NCI-H345 treated with DMSO at 0.1 percent for 48 hours (cell line): Measurements from ENCODE around the gene RFPL1.
A peak's percentile ranks its signal among the peaks of the same experiment; 100 is the strongest.
"Not testable (repeated sequence)": the region's sequence is repeated elsewhere in the genome, so short reads cannot be mapped to it uniquely, and the experiment has no call there.

Source experiments
- DNase-seq: peaks from one replicate; lab custom pipeline; 2025; ENCODE audit not compliant: unreplicated experiment; lab: John Stamatoyannopoulos, UW

The RFPL1 gene

GRCh38 chr22:29438283-29438682 lies at the start of gene RFPL1:
Gene RFPL1 (plus strand): TSS chr22:29438583.
- DNase-seq = not testable (repeated sequence)

DNA sequence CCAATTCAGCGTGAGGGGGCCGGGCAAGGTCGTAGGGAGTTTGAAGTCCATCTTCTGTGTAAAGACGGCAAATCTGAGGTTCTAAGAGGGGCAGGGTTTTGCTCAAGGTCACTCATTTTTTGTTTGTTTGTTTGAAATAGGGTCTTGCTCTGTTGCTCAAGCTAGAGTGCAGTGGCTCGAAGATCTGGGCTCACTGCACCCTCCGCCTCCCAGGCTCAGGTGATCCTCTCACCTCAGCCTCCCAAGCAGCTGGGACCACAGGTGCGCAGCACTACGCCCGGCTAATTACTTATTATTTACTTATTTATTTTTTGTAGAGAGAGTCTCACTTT lies 49.7 kb upstream of the RFPL1 start:
- DNase-seq = no peak

GRCh38 chr22:29390270-29390669 lies 48.1 kb upstream of the RFPL1 start:
- DNase-seq = no peak

DNA sequence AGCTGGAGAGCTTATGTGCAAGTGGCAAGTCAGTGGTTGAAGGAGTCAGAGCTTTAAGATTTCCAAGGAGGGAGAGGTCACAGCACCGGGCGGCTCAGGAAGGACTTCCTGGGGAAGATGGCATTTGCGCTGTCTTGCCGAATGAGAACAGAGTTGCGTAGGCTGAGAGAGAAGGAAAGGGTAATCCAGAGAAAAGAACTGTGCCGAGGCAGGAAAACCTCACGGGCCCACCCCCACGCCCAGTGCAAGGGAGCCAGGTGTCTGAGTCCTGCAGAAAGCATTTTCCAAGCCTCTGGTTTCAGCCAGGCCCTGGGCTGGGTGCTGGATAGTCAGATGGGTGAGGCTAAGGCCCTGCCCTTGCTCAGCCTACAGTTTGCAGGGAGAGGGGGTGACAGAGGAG lies 46.8 kb upstream of the RFPL1 start:
- no peak for DNase-seq

DNA sequence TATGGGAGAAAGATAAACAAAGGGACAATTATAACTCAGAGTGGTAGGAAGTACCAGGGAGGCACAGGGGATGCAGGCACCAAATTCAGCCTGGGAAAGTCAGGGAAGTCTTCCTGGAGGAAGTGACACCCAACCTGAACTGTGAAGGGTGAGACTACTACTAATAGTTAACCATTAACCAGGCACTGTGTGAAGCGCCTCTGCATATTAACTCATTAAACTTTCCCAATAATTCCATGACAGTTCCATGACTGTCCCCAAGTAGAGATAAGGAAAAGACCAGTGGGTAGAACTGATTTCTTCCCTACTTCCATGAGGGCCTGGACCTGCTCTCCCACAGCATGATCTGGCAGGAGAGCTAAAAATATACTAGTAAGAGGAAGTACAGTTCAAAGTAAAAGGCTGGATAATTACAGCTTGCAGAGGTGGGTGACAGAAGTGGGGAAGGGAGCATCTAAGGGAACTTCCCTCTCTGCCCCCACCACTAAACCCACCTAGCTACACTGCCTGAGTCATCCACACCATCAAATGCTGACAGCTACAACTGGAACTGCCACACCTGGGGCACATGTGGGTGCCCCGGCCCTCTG lies 45.3 kb upstream of the RFPL1 start:
- DNase-seq = no peak

GRCh38 chr22:29394931-29395581 lies 43.3 kb upstream of the RFPL1 start:
- DNase-seq = peak; percentile 48

GRCh38 chr22:29396126-29396525 lies 42.3 kb upstream of the RFPL1 start:
- no peak for DNase-seq

- DNase-seq = no peak
Observed at GRCh38 chr22:29397791-29398190, 40.6 kb upstream of the RFPL1 start.

- DNase-seq = no peak
Observed at GRCh38 chr22:29400576-29400975, 37.8 kb upstream of the RFPL1 start.

DNA sequence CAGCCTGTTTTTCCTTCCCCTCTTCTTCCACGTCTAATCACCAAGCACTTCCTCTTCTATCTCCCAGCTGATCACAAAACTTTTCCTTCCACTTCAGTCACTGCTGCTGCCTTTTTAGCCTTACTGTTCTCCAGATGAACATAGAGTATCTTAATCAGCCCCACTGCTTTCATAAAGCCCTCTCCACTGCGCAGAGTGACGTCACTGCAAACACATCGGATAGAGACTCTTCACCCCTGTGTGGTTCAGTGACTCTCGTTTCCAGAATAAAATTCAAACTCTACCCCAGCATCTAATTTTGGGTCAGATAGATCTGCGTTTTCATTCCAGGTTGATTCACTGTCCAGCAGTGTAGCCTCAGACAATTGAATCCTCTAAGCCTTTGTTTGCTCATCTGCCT lies 36.8 kb upstream of the RFPL1 start:
- DNase-seq = not testable (repeated sequence)

GRCh38 chr22:29408940-29409339 lies 29.4 kb upstream of the RFPL1 start:
- DNase-seq = no peak

GRCh38 chr22:29411569-29412211 lies 26.7 kb upstream of the RFPL1 start:
- not testable (repeated sequence) for DNase-seq

GRCh38 chr22:29412772-29413171 lies 25.6 kb upstream of the RFPL1 start:
- not testable (repeated sequence) for DNase-seq

DNA sequence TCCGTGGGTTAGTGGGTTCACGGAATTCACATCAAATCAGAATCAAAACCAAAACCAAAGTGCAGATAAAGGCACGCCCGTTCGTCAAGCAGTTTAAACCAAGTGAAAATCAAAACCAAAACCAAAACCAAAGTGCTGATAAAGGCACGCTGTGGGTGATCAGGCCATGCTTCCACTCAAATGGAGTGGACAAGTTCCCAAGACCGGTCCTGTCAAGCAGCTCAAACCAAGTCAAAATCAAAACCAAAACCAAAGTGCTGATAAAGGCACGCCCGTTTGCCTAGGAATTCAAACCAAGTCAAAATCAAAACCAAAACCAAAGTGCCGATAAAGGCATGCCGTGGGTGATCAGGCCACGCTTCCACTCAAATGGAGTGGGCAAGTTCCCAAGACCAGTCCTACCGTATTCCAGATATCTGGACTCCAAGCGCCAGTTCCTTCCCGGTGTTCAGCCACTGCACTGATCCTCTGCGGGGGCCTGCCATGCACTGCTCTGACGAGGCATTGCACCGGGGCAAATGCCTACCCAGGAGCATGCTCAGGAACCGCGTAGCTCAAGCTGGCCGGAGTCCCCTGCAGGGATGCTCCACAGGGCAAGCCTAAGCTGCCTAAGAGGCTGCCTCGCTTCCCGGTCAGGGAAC lies 23.3 kb upstream of the RFPL1 start:
- DNase-seq = not testable (repeated sequence)

DNA sequence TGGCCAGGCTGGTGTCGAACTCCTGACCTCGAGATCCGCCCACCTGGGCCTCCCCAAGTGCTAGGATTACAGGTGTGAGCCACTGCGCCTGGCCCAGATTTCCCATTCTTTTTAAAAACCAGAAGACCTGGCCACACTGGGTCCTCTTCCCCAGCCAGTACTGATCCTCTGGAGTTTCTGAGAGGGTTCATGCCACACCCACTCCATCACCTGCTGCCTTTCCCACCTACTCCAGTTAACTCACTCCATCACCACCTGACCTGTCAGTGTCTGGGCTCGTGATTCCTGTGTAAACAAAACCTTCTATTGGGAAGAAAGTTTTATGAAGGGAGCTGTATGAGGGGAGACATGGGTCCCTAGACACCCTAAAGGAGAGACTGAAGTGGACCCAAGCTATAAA lies 19.7 kb upstream of the RFPL1 start:
- not testable (repeated sequence) for DNase-seq

- DNase-seq = no peak
Observed at GRCh38 chr22:29426476-29426875, 11.9 kb upstream of the RFPL1 start.

- DNase-seq = no peak
Observed at GRCh38 chr22:29427176-29427760, 11.1 kb upstream of the RFPL1 start.

DNA sequence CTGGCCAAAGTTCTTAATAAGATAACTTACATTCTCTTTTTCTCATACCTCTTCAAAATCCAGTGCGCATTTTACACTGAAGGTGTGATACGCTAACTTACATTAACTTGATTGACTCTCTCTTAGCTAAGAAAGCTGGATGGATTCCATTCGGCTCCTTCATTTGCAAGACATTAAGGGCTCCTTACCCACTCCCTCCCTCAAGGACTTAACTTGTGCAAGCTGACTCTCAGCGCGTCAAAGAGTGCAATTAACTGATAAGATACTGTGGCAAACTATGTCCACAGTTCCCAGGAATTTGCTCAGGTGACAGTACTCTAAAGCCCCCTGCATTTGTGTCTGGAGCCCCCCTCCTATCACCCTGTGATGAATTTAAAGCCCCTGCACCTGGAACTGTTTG lies 6.4 kb upstream of the RFPL1 start:
- DNase-seq = no peak

GRCh38 chr22:29433856-29434255 lies 4.5 kb upstream of the RFPL1 start:
- no peak for DNase-seq

GRCh38 chr22:29434288-29434687 lies 4.1 kb upstream of the RFPL1 start:
- DNase-seq = no peak

- DNase-seq = no peak
Observed at GRCh38 chr22:29435236-29436136, 2.9 kb upstream of the RFPL1 start.
